Measurements from ENCODE around the gene UBE2G2.

UBE2G2 gene

DNA sequence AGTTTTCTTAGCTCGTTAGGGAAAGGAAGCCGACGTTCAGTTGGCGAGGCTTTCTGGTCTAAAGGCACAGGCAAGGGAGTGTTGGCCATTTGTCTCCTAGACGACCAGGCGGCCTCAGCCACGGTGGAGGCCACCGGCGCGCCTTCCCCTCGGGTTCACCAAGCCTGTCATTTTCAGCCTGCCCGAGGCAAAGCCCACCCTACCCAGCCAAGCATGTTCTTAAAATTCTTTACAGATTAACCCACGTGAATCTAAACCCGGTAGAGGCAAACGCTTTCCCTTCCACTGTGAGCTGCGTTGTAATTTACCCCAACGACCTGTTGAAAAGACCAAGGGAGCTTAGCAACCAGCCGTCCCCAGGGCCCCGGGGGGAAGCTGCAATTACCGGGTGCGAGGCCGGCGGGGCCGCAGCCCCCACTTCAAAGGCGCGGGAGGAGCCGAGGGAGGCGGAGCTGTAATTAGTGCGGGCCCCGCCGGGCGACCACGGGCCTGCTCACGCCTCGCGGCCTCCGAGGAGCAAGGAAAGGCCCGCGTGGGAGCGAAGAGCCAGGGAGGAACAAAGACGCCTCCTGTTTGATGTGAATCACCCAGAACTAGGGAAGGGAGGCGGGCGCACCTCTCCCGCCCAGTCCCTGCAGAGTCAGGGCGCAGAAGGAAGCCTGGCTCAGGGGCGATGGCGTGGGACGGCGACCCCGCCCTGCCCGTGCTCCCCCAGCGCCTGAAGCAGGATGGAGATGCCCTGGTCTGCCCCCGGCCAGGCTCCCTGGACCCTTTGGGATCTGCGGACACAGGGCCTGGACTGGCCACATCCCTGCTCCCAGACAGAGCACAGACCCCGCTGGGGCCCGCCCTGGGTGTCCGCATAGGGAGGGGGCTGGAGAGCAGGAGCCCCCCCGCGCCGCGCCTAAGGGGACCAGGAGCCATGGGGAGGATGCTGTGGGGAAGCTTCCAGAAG, 78.2 kb downstream of the UBE2G2 start:
- DNase-seq = no peak

DNA sequence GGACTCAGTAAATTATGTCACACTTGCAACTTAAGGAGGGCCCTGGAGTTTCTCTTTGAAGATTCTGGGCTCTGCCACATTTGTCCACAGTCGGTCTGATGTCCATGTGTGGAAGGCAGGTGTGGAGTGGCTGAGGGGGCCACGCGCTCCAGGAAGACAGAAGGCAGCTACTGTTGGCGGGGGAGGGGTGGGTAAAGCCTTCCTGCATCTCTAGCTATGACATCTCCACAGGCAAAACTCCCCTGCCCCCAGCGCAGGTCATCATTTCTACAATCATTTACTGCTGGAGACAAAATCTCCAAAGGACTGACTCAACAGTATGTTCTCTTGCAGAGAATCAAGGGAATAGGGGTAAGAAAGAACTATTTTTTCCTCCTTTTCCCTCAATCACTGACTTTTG, 78.9 kb downstream of the UBE2G2 start:
- DNase-seq = no peak

GRCh38 chr21:44720170-44720569, 81.5 kb downstream of the UBE2G2 start:
- no peak for DNase-seq

Data from activated gamma-delta T cell (primary cell).